ENCODE data around the gene MOCS1. TPM values are rescaled to one million over a fixed set of nuclear protein-coding genes. Genes with fewer than 3 reads are reported as not detected.

Gene MOCS1
- total RNA-seq, 4 donors from 2014 or later: 26.4 to 61.7 (median 38.4) TPM

- H3K4me1 ChIP-seq: no peaks in the 10 kb centered on the region
- no peaks in the 10 kb centered on the region for H3K9me3 ChIP-seq
- H3K36me3 ChIP-seq: peaks cover 0 to 75% of the 10 kb centered on the region in 2 donors
- DNase-seq (no peak), ATAC-seq (no peak)
- TF ChIP-seq POLR2A (IDR thresholded peaks at IDR 0.05): no peak
- TF ChIP-seq, protein P1, sequence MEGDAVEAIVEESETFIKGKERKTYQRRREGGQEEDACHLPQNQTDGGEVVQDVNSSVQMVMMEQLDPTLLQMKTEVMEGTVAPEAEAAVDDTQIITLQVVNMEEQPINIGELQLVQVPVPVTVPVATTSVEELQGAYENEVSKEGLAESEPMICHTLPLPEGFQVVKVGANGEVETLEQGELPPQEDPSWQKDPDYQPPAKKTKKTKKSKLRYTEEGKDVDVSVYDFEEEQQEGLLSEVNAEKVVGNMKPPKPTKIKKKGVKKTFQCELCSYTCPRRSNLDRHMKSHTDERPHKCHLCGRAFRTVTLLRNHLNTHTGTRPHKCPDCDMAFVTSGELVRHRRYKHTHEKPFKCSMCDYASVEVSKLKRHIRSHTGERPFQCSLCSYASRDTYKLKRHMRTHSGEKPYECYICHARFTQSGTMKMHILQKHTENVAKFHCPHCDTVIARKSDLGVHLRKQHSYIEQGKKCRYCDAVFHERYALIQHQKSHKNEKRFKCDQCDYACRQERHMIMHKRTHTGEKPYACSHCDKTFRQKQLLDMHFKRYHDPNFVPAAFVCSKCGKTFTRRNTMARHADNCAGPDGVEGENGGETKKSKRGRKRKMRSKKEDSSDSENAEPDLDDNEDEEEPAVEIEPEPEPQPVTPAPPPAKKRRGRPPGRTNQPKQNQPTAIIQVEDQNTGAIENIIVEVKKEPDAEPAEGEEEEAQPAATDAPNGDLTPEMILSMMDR (IDR thresholded peaks at IDR 0.05 in 4 of 5, conservative IDR thresholded peaks at IDR 0.05 in 1 of 5): no peak
- H3K4me3 ChIP-seq: no peak overlapping the region
- no peak overlapping the region for H3K27ac ChIP-seq
- no peaks in the 10 kb centered on the region for H3K27me3 ChIP-seq
- in situ Hi-C loops (cut with MboI; ENCODE audit: low sequenced_read_pairs in 4 of 4) (no loop called here), intact Hi-C loops (cut with DNase I; ENCODE audit: low total_unique reads) (no loop called here)
Observed at GRCh38 chr6:39908838-39909583, 25.3 kb downstream of the MOCS1 start.

GRCh38 chr6:39907871-39908575 is 26.2 kb downstream of the MOCS1 start:
- TF ChIP-seq, protein P1 (IDR thresholded peaks at IDR 0.05 in 4 of 5, conservative IDR thresholded peaks at IDR 0.05 in 1 of 5): no peak
- no peak for TF ChIP-seq POLR2A (IDR thresholded peaks at IDR 0.05)
- no peak for DNase-seq
- H3K4me1 ChIP-seq: no peaks in the 10 kb centered on the region
- in situ Hi-C loops (cut with MboI; ENCODE audit: low sequenced_read_pairs in 4 of 4): no loop called here
- intact Hi-C loops (cut with DNase I; ENCODE audit: low total_unique reads): no loop called here
- peaks cover 0 to 68% of the 10 kb centered on the region in 2 donors for H3K36me3 ChIP-seq
- H3K4me3 ChIP-seq: no peak overlapping the region
- no peak for ATAC-seq
- no peaks in the 10 kb centered on the region for H3K27me3 ChIP-seq
- H3K27ac ChIP-seq: no peak overlapping the region
- H3K9me3 ChIP-seq: no peaks in the 10 kb centered on the region

DNA sequence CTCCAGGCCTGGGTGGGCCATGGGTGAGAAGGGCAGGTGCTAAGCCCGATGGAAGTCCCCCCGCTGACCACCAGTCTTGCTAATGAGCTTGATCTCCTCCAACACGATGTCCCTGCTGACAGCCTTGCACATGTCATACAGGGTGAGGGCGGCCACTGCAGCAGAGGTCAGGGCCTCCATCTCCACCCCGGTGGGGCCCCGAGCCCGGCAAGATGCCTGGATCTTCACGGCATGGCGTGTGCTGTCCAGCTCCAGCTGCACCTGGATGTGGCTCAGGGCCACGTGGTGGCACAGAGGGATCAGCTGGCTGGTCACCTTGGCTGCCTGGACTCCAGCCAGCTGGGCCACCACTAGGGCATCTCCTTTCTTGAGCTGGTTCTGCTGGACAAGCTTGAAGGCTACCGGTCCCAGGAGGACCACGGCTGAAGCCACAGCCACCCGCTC is 27.9 kb downstream of the MOCS1 start:
- intact Hi-C loops (cut with DNase I; ENCODE audit: low total_unique reads) (no loop called here), in situ Hi-C loops (cut with MboI; ENCODE audit: low sequenced_read_pairs in 4 of 4) (no loop called here)
- peak in 1 of 2 donors; percentile 4 for ATAC-seq
- no peak overlapping the region for H3K4me3 ChIP-seq
- H3K36me3 ChIP-seq: peaks cover 0 to 51% of the 10 kb centered on the region in 2 donors
- H3K9me3 ChIP-seq: no peaks in the 10 kb centered on the region
- TF ChIP-seq, protein P1 (IDR thresholded peaks at IDR 0.05 in 4 of 5, conservative IDR thresholded peaks at IDR 0.05 in 1 of 5): no peak
- TF ChIP-seq POLR2A (IDR thresholded peaks at IDR 0.05): no peak
- DNase-seq: no peak
- no peaks in the 10 kb centered on the region for H3K4me1 ChIP-seq
- peak overlapping the region in 2 of 4 donors; percentile 4 to 5 for H3K27ac ChIP-seq
- no peaks in the 10 kb centered on the region for H3K27me3 ChIP-seq

GRCh38 chr6:39905640-39905975 is 28.7 kb downstream of the MOCS1 start:
- Histone ChIP-seq H3K27me3 (no peaks in the 10 kb centered on the region), H3K9me3 (no peaks in the 10 kb centered on the region), H3K4me1 (no peaks in the 10 kb centered on the region), H3K36me3 (peaks cover 0 to 46% of the 10 kb centered on the region in 2 donors), H3K4me3 (no peak overlapping the region), H3K27ac (peak overlapping the region in 2 of 4 donors; percentile 4 to 5)
- intact Hi-C loops (cut with DNase I; ENCODE audit: low total_unique reads) (no loop called here), in situ Hi-C loops (cut with MboI; ENCODE audit: low sequenced_read_pairs in 4 of 4) (no loop called here)
- DNase-seq (no peak), ATAC-seq (no peak)
- TF ChIP-seq, protein P1 (IDR thresholded peaks at IDR 0.05 in 4 of 5, conservative IDR thresholded peaks at IDR 0.05 in 1 of 5): no peak
- no peak for TF ChIP-seq POLR2A (IDR thresholded peaks at IDR 0.05)
